IPS-20b (cell line): Measurements from ENCODE around the gene LDHA.

Source experiments
- H3K27ac ChIP-seq: one replicate; pipeline ENCODE4 v1.5.1; 2013; ENCODE audit warnings: low read length
- H3K27me3 ChIP-seq: 2 replicates; pipeline ENCODE4 v1.6.1; 2013; ENCODE audit warnings: mild to moderate bottlenecking, low read length, inconsistent platforms; ENCODE audit not compliant: insufficient read depth
- H3K36me3 ChIP-seq: 2 replicates; pipeline ENCODE4 v1.6.1; 2013; ENCODE audit warnings: low read depth, mild to moderate bottlenecking, inconsistent platforms, low read length, moderate library complexity; ENCODE audit not compliant: insufficient read depth
- H3K4me1 ChIP-seq: 2 replicates; pipeline ENCODE4 v1.6.1; 2013; ENCODE audit warnings: mild to moderate bottlenecking, control low read depth, inconsistent platforms, low read length, moderate library complexity; ENCODE audit not compliant: insufficient read depth
- H3K4me3 ChIP-seq: 2 replicates; pipeline ENCODE4 v1.5.1; 2013; ENCODE audit warnings: mild to moderate bottlenecking, low read length, inconsistent platforms
- H3K9ac ChIP-seq: 2 replicates; pipeline ENCODE4 v1.6.1; 2013; ENCODE audit warnings: low read depth, mild to moderate bottlenecking, inconsistent platforms, low read length, moderate library complexity
- H3K9me3 ChIP-seq: 2 replicates; pipeline ENCODE4 v1.6.1; 2013; ENCODE audit warnings: mild to moderate bottlenecking, low read depth, low read length, inconsistent platforms; ENCODE audit not compliant: insufficient read depth

LDHA gene

GRCh38 chr11:18394275-18394927, at the start of gene LDHA:
Gene LDHA, plus strand, starts transcription at chr11:18394563. Its CDS starts 2,280 bp downstream, at chr11:18396843.
- Histone ChIP-seq H3K4me1 (peaks cover 6% of the 10 kb centered on the region; the same call in 1 of the 2 replicates), H3K36me3 (peaks cover 28% of the 10 kb centered on the region), H3K4me3 (peak within 1 kb of the TSS; percentile 94), H3K9me3 (no peaks in the 10 kb centered on the region), H3K27me3 (peaks cover 10% of the 10 kb centered on the region), H3K9ac (peak within 1 kb of the TSS; percentile 92; the same call in 1 of the 2 replicates), H3K27ac (peak within 1 kb of the TSS; percentile 16)

GRCh38 chr11:18347471-18348125, 46.8 kb upstream of the LDHA start:
- H3K27me3 ChIP-seq: no peaks in the 10 kb centered on the region
- H3K4me3 ChIP-seq: no peak overlapping the region
- H3K9me3 ChIP-seq: no peaks in the 10 kb centered on the region
- no peaks in the 10 kb centered on the region for H3K4me1 ChIP-seq
- no peak overlapping the region for H3K9ac ChIP-seq
- peaks cover 74% of the 10 kb centered on the region for H3K36me3 ChIP-seq
- no peak overlapping the region for H3K27ac ChIP-seq

- Histone ChIP-seq H3K4me1 (no peaks in the 10 kb centered on the region), H3K9me3 (no peaks in the 10 kb centered on the region), H3K27ac (no peak overlapping the region), H3K4me3 (no peak overlapping the region), H3K9ac (no peak overlapping the region), H3K27me3 (no peaks in the 10 kb centered on the region), H3K36me3 (peaks cover 78% of the 10 kb centered on the region)
Measured at GRCh38 chr11:18352581-18352980, 41.8 kb upstream of the LDHA start.

- Histone ChIP-seq H3K36me3 (peaks cover 82% of the 10 kb centered on the region), H3K9me3 (no peaks in the 10 kb centered on the region), H3K9ac (no peak overlapping the region), H3K27ac (no peak overlapping the region), H3K4me3 (no peak overlapping the region), H3K27me3 (no peaks in the 10 kb centered on the region), H3K4me1 (no peaks in the 10 kb centered on the region)
Measured at GRCh38 chr11:18358646-18359045, 35.7 kb upstream of the LDHA start.

GRCh38 chr11:18361154-18361553, 33.2 kb upstream of the LDHA start:
- no peaks in the 10 kb centered on the region for H3K27me3 ChIP-seq
- H3K4me3 ChIP-seq: no peak overlapping the region
- H3K9ac ChIP-seq: no peak overlapping the region
- H3K27ac ChIP-seq: no peak overlapping the region
- H3K36me3 ChIP-seq: peaks cover 88% of the 10 kb centered on the region
- H3K9me3 ChIP-seq: no peaks in the 10 kb centered on the region
- no peaks in the 10 kb centered on the region for H3K4me1 ChIP-seq

- H3K4me3 ChIP-seq: no peak overlapping the region
- peaks cover 68% of the 10 kb centered on the region for H3K36me3 ChIP-seq
- H3K27ac ChIP-seq: no peak overlapping the region
- H3K27me3 ChIP-seq: no peaks in the 10 kb centered on the region
- H3K9ac ChIP-seq: no peak overlapping the region
- no peaks in the 10 kb centered on the region for H3K4me1 ChIP-seq
- no peaks in the 10 kb centered on the region for H3K9me3 ChIP-seq
Measured at GRCh38 chr11:18364495-18365073, 29.8 kb upstream of the LDHA start.

- Histone ChIP-seq H3K9me3 (no peaks in the 10 kb centered on the region), H3K9ac (no peak overlapping the region), H3K36me3 (peaks cover 58% of the 10 kb centered on the region), H3K4me1 (no peaks in the 10 kb centered on the region), H3K27ac (no peak overlapping the region), H3K27me3 (no peaks in the 10 kb centered on the region), H3K4me3 (no peak overlapping the region)
Measured at GRCh38 chr11:18365741-18366140, 28.6 kb upstream of the LDHA start.

GRCh38 chr11:18366286-18366685, 28.1 kb upstream of the LDHA start:
- Histone ChIP-seq H3K36me3 (peaks cover 55% of the 10 kb centered on the region), H3K9me3 (no peaks in the 10 kb centered on the region), H3K4me1 (no peaks in the 10 kb centered on the region), H3K9ac (no peak overlapping the region), H3K27ac (no peak overlapping the region), H3K27me3 (no peaks in the 10 kb centered on the region), H3K4me3 (no peak overlapping the region)

- no peak overlapping the region for H3K27ac ChIP-seq
- no peak overlapping the region for H3K4me3 ChIP-seq
Measured at GRCh38 chr11:18367431-18367830, 26.9 kb upstream of the LDHA start.

GRCh38 chr11:18368221-18368620, 26.1 kb upstream of the LDHA start:
- Histone ChIP-seq H3K9ac (no peak overlapping the region), H3K4me3 (no peak overlapping the region), H3K36me3 (peaks cover 39% of the 10 kb centered on the region)

More at GRCh38 chr11:18367431-18367830, 26.9 kb upstream of the LDHA start:
- peaks cover 44% of the 10 kb centered on the region for H3K36me3 ChIP-seq
- no peak overlapping the region for H3K9ac ChIP-seq
- H3K27me3 ChIP-seq: no peaks in the 10 kb centered on the region
- no peaks in the 10 kb centered on the region for H3K4me1 ChIP-seq
- no peaks in the 10 kb centered on the region for H3K9me3 ChIP-seq

GRCh38 chr11:18369398-18369797, 25.0 kb upstream of the LDHA start:
- Histone ChIP-seq H3K9ac (no peak overlapping the region), H3K36me3 (peaks cover 27% of the 10 kb centered on the region), H3K4me1 (no peaks in the 10 kb centered on the region), H3K27me3 (no peaks in the 10 kb centered on the region), H3K4me3 (no peak overlapping the region), H3K27ac (no peak overlapping the region), H3K9me3 (no peaks in the 10 kb centered on the region)

More at GRCh38 chr11:18368221-18368620, 26.1 kb upstream of the LDHA start:
- no peaks in the 10 kb centered on the region for H3K9me3 ChIP-seq
- no peaks in the 10 kb centered on the region for H3K27me3 ChIP-seq
- no peaks in the 10 kb centered on the region for H3K4me1 ChIP-seq
- H3K27ac ChIP-seq: no peak overlapping the region

GRCh38 chr11:18371279-18371678, 23.1 kb upstream of the LDHA start:
- Histone ChIP-seq H3K4me3 (no peak overlapping the region), H3K27me3 (no peaks in the 10 kb centered on the region), H3K9me3 (no peaks in the 10 kb centered on the region), H3K9ac (no peak overlapping the region), H3K36me3 (peaks cover 12% of the 10 kb centered on the region), H3K27ac (no peak overlapping the region), H3K4me1 (no peaks in the 10 kb centered on the region)
